A549 treated with CORT108297 at 1 μM for 4 hours (cell line): ENCODE data around the gene MAN2C1. TPM values are rescaled to one million over a fixed set of nuclear protein-coding genes. Genes with fewer than 3 reads are reported as not detected.

Source experiments
- total RNA-seq: library from RNA; stranded (reverse); fragments of 200-300 nt; extraction: Qiagen RNA extraction; gene quantifications from 5 replicates; pipeline ENCODE4 v1.2.3, GENCODE V29; 2022

MAN2C1 gene
- total RNA-seq, result 55.4 to 101 TPM (median 86.6 TPM) in 5 replicates

DNA sequence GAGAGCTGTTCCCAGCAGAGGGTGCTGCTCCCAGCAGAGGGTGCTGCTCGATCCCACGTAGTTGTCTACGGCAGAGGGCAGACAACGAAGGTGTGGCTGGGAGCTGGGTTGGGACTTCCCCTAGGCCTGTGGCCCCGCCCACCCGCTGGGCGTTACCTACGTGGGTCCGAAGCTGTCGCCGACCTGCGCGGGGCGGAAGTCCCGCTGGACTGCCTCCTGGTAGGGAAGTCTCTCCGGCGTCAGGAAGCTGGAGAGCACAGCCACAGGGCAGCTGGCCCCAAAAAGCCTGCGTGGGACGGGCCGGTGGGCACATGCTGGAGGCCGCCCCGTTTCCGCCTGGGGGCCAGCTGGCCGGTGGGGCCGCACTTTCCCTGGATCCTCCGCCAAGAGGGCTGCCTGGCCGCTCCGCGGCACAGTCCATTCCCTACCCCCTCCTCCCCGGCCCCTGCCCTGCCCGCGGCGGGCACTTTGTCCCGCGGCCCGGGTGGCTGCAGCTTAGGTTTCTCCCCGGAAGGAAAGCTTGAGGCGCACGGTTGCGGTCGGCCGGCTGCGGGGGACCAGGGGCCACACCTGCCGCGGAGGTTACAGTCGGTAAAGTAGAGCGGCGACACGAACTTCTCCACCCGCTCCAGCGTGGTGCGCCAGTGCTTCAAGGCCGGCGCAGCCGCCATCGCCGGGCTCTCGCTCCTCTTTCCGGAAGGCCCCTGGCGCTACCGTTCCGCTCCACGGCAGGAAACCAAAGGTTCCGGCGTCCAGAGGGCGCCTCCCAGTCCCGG is at the start of gene MAN2C1:
TSS of gene MAN2C1 (minus strand) at position 695 of the 776 bp plus-strand sequence. CDS start at position 671, 24 bp downstream.

DNA sequence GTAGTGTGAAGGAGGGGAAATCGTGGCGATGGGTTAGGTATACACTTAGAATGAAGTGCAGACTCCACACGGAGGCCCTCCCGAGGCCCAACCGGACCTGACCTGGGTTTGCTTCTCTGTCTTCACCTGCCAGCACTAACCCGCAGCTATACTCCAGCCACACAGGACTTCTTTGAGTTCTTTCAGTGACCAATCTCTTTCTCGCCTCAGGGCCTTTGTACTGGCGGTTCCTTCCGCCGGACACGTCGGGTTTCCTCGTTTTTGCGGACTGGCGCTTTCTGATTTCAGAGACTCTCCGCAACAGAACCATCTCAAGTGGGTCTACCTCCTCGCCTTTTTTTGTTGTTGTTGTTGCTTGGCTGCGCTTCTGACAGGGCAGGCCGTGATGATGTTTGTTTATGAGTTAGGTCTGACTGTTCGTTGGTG is 21.6 kb downstream of the MAN2C1 start, which contains the start of gene NEIL1:
TSS of gene NEIL1 (plus strand) at position 244 of the 426 bp plus-strand sequence. CDS start 1,867 bp downstream, outside the sequence.

DNA sequence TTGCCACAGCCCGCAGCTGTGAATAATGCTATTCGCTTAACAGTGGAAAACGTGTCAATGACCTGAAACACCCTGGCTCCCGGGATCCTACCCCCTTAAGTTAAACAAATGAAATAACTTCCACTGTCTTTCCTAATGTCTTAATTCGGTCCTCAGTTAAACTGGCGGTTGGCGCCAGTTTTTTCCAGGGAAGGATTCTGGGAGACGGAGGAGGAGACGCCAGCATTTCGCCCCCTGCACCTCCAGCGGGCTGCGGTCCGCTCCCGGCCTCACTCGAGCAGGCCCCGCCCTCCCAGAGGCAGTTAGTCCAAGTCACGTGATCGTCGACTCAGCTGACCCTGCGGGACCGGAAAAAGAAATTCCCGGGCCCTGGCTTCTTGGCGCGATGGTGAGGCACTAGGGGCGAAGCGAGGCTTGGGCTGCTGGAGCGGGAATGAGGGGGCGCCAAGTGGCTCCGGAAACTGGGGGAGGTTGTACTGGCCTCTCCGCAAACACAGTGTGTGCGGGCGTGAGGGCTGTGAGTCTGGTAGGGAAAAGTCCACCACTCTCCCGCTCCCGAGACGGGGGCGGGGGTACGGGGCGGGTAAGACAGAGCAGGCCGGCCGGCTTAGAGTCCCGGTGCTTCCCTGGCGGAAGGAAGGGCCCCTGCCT is 32.6 kb downstream of the MAN2C1 start, which contains the start of gene COMMD4:
TSS of gene COMMD4 (plus strand) at position 359 of the 651 bp plus-strand sequence. CDS start at position 386, 27 bp downstream.

Other genes with a start within 250 kb of the MAN2C1 start
- 24.7 to 34.0 TPM (median 32.7 TPM) in 5 replicates for gene C15orf39, start 166.7 kb downstream of the MAN2C1 start, total RNA-seq
- gene GOLGA6C, start 110.3 kb downstream of the MAN2C1 start, total RNA-seq, result 0.05 TPM in 1 of 5 replicates, not detected in the others
- gene GOLGA6D, start 85.8 kb downstream of the MAN2C1 start, total RNA-seq, result 0.03 to 0.06 TPM (median 0.04 TPM) in 4 of 5 replicates, not detected in the other
- 187 to 207 TPM (median 198 TPM) in 5 replicates for gene COMMD4, start 32.5 kb downstream of the MAN2C1 start, total RNA-seq
- 1.7 to 4.4 TPM (median 3.6 TPM) in 5 replicates for gene NEIL1, start 21.6 kb downstream of the MAN2C1 start, total RNA-seq
- gene SIN3A, start 83.1 kb upstream of the MAN2C1 start, total RNA-seq, result 24.1 to 35.5 TPM (median 31.9 TPM) in 5 replicates
- 34.6 to 48.4 TPM (median 44.2 TPM) in 5 replicates for gene PTPN9, start 210.7 kb upstream of the MAN2C1 start, total RNA-seq